Ecto neural progenitor cell (in vitro differentiated cells): Measurements from ENCODE around the gene TMEM258.

Experiments used
- DNase-seq: peaks from one replicate; pipeline ENCODE4 v3.0.0-alpha.2; 2018; ENCODE audit warnings: low spot score

The TMEM258 gene

GRCh38 chr11:61757213-61757862, 35.1 kb downstream of the TMEM258 start:
- DNase-seq, result no peak

- no peak for DNase-seq
Observed at GRCh38 chr11:61756452-61757212, 35.8 kb downstream of the TMEM258 start.

- no peak for DNase-seq
Observed at GRCh38 chr11:61756147-61756451, 36.3 kb downstream of the TMEM258 start.

- DNase-seq, result no peak
Observed at GRCh38 chr11:61754534-61755482, 37.6 kb downstream of the TMEM258 start.

- DNase-seq, result no peak
Observed at GRCh38 chr11:61753672-61754071, 38.7 kb downstream of the TMEM258 start.

- no peak for DNase-seq
Observed at GRCh38 chr11:61752925-61753521, 39.4 kb downstream of the TMEM258 start.

GRCh38 chr11:61752117-61752924, 40.1 kb downstream of the TMEM258 start, which contains the start of gene MYRF:
Gene MYRF, plus strand, starts transcription at chr11:61752636. Its CDS starts 109 bp downstream, at chr11:61752745.
- peak; percentile 87 for DNase-seq

GRCh38 chr11:61751384-61751783, 41.0 kb downstream of the TMEM258 start:
- DNase-seq, result no peak

GRCh38 chr11:61750631-61751273, 41.6 kb downstream of the TMEM258 start:
- DNase-seq, result no peak

GRCh38 chr11:61749591-61750217, 42.7 kb downstream of the TMEM258 start:
- DNase-seq, result peak; percentile 63

GRCh38 chr11:61747967-61748285, 44.5 kb downstream of the TMEM258 start:
- DNase-seq, result no peak

GRCh38 chr11:61747192-61747966, 45.0 kb downstream of the TMEM258 start:
- peak; percentile 89 for DNase-seq

- DNase-seq, result no peak
Observed at GRCh38 chr11:61746442-61747191, 45.8 kb downstream of the TMEM258 start.

GRCh38 chr11:61745781-61746441, 46.5 kb downstream of the TMEM258 start:
- DNase-seq, result no peak

GRCh38 chr11:61744609-61745156, 47.7 kb downstream of the TMEM258 start:
- DNase-seq, result no peak

GRCh38 chr11:61744181-61744580, 48.2 kb downstream of the TMEM258 start:
- no peak for DNase-seq

GRCh38 chr11:61743486-61744095, 48.8 kb downstream of the TMEM258 start:
- no peak for DNase-seq

- no peak for DNase-seq
Observed at GRCh38 chr11:61742391-61742790, 50.0 kb downstream of the TMEM258 start.
